ENCODE results near the gene CABCOCO1. TPM values are rescaled to one million over a fixed set of nuclear protein-coding genes. Genes with fewer than 3 reads are reported as not detected.
A peak's percentile ranks its signal among the peaks of the same experiment; 100 is the strongest.

Gene CABCOCO1
- total RNA-seq, 4 donors from 2014 or later = not detected

- TF ChIP-seq POLR2A (IDR thresholded peaks at IDR 0.05) = no peak
- no peak for TF ChIP-seq POLR2AphosphoS5 (IDR thresholded peaks at IDR 0.05)
- TF ChIP-seq CTCF (IDR thresholded peaks at IDR 0.05) = no peak
- TF ChIP-seq EP300 (IDR thresholded peaks at IDR 0.05) = no peak
- WGBS = 87% methylated on average over 2 of the region's 2 CpGs
- no peak for DNase-seq (ENCODE audit: low spot score in 2 of 2)
- H3K27ac ChIP-seq = no peak overlapping the region
- H3K27me3 ChIP-seq = no peaks in the 10 kb centered on the region
- H3K4me3 ChIP-seq = no peak overlapping the region
- H3K9me3 ChIP-seq = no peaks in the 10 kb centered on the region
- H3K36me3 ChIP-seq = no peaks in the 10 kb centered on the region
- peaks cover 59% of the 10 kb centered on the region for H3K4me1 ChIP-seq
These were observed 95.0 kb downstream of the CABCOCO1 start for GRCh38 chr10:61757525-61758397.

- peaks cover 57% of the 10 kb centered on the region for H3K4me1 ChIP-seq
- no peak for DNase-seq (ENCODE audit: low spot score in 2 of 2)
- 77% methylated on average over 3 of the region's 3 CpGs for WGBS
- TF ChIP-seq EP300 (IDR thresholded peaks at IDR 0.05) = no peak
- TF ChIP-seq CTCF (IDR thresholded peaks at IDR 0.05) = no peak
- TF ChIP-seq POLR2AphosphoS5 (IDR thresholded peaks at IDR 0.05) = no peak
- TF ChIP-seq POLR2A (IDR thresholded peaks at IDR 0.05) = no peak
- H3K4me3 ChIP-seq = no peak overlapping the region
- H3K27me3 ChIP-seq = no peaks in the 10 kb centered on the region
- no peaks in the 10 kb centered on the region for H3K9me3 ChIP-seq
- no peaks in the 10 kb centered on the region for H3K36me3 ChIP-seq
- H3K27ac ChIP-seq = no peak overlapping the region
These were observed 95.7 kb downstream of the CABCOCO1 start for GRCh38 chr10:61758433-61758832.

- Histone ChIP-seq H3K27me3 (no peaks in the 10 kb centered on the region), H3K27ac (no peak overlapping the region), H3K9me3 (no peaks in the 10 kb centered on the region), H3K36me3 (no peaks in the 10 kb centered on the region), H3K4me3 (no peak overlapping the region), H3K4me1 (peaks cover 47% of the 10 kb centered on the region)
- DNase-seq (ENCODE audit: low spot score in 2 of 2) = no peak
- TF ChIP-seq CTCF (IDR thresholded peaks at IDR 0.05) (no peak), POLR2A (IDR thresholded peaks at IDR 0.05) (no peak)
- 97% methylated on average over 4 of the region's 4 CpGs for WGBS
These were observed 97.0 kb downstream of the CABCOCO1 start for GRCh38 chr10:61759751-61760150.

- no peaks in the 10 kb centered on the region for H3K9me3 ChIP-seq
- 22% methylated on average over 4 of the region's 4 CpGs for WGBS
- no peak for TF ChIP-seq POLR2AphosphoS5 (IDR thresholded peaks at IDR 0.05)
- no peaks in the 10 kb centered on the region for H3K36me3 ChIP-seq
- peaks cover 36% of the 10 kb centered on the region for H3K4me1 ChIP-seq
- H3K27me3 ChIP-seq = no peaks in the 10 kb centered on the region
- H3K27ac ChIP-seq = peak overlapping the region; percentile 45
- no peak overlapping the region for H3K4me3 ChIP-seq
- DNase-seq (ENCODE audit: low spot score in 2 of 2) = no peak
These were observed 98.5 kb downstream of the CABCOCO1 start for GRCh38 chr10:61760943-61761824.

GRCh38 chr10:61761825-61762217, 99.1 kb downstream of the CABCOCO1 start:
- Histone ChIP-seq H3K4me3 (no peak overlapping the region), H3K27me3 (no peaks in the 10 kb centered on the region), H3K4me1 (peaks cover 33% of the 10 kb centered on the region), H3K27ac (peak overlapping the region; percentile 34), H3K9me3 (no peaks in the 10 kb centered on the region), H3K36me3 (no peaks in the 10 kb centered on the region)
- TF ChIP-seq EP300 (IDR thresholded peaks at IDR 0.05) (no peak), POLR2AphosphoS5 (IDR thresholded peaks at IDR 0.05) (no peak), CTCF (IDR thresholded peaks at IDR 0.05) (no peak), POLR2A (IDR thresholded peaks at IDR 0.05) (no peak)
- WGBS = 30% methylated on average over 3 of the region's 3 CpGs
- no peak for DNase-seq (ENCODE audit: low spot score in 2 of 2)
